Measurements from ENCODE around the gene EPS8. TPM values are rescaled to one million over a fixed set of nuclear protein-coding genes. Genes with fewer than 3 reads are reported as not detected.

EPS8 gene
- polyA plus RNA-seq, 1 of the 3 experiments (the other 2 are of a cell fraction), result 19.8 TPM

DNA sequence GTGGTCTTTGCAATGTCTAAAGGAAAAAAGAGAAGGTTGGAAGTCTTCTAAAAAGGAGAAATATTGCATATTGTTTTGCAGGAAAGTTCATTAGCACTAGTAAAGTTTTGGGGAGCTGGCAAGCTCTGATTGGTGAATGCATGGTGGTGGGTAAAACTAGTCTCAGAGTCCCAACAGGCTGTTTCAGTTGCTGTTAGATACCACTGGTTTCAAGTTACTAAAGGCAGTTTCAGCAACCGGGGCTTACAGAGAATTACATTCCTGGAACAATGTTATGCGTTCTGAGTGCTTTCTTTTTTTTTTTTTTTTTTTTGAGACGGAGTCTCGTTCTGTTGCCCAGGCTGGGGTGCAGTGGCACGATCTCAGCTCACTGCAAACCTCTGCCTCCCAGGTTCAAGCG lies 208.2 kb downstream of the EPS8 start:
- no peaks in the 10 kb centered on the region for H3K79me2 ChIP-seq (ENCODE audit: insufficient read depth)
- no peak overlapping the region for H3K27ac ChIP-seq (ENCODE audit: low read depth in 2 of 2, low read length in 1 of 2)
- H3K27me3 ChIP-seq (ENCODE audit: insufficient read depth), result no peaks in the 10 kb centered on the region
- no peaks in the 10 kb centered on the region for H3K36me3 ChIP-seq (replicated peaks in 1 of 2; ENCODE audit: control insufficient read depth in 1 of 2, insufficient read depth in 2 of 2, low read length in 1 of 2)
- H3K4me2 ChIP-seq, result no peak overlapping the region
- no peaks in the 10 kb centered on the region for H3F3A ChIP-seq (replicated peaks; ENCODE audit: insufficient read depth)
- H4K20me1 ChIP-seq (ENCODE audit: insufficient read depth), result no peaks in the 10 kb centered on the region
- no peak overlapping the region for H3K9ac ChIP-seq
- ChIA-PET CTCF (interaction anchor here (0.7 kb wide), 1 partner anchor 360 kb away, joined by 3 read pairs; the partner anchor contains the start of gene RERG), POLR2A (no interaction called here)
- no peaks in the 10 kb centered on the region for H3K9me2 ChIP-seq
- WGBS (ENCODE audit: low lambda C conversion rate), result 81% methylated on average over 6 of the region's 6 CpGs
- no peaks in the 10 kb centered on the region for H3K9me3 ChIP-seq
- no peak for DNase-seq
- TF ChIP-seq, protein P1, sequence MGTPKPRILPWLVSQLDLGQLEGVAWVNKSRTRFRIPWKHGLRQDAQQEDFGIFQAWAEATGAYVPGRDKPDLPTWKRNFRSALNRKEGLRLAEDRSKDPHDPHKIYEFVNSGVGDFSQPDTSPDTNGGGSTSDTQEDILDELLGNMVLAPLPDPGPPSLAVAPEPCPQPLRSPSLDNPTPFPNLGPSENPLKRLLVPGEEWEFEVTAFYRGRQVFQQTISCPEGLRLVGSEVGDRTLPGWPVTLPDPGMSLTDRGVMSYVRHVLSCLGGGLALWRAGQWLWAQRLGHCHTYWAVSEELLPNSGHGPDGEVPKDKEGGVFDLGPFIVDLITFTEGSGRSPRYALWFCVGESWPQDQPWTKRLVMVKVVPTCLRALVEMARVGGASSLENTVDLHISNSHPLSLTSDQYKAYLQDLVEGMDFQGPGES (IDR thresholded peaks at IDR 0.05; ENCODE audit: low read depth, low read length), result no peak
- TF ChIP-seq TEAD4 (IDR thresholded peaks at IDR 0.05; ENCODE audit: borderline replicate concordance, insufficient read depth) (no peak), RCOR1 (IDR thresholded peaks at IDR 0.05; ENCODE audit: low read length) (no peak), TCF12 (IDR thresholded peaks at IDR 0.05) (no peak), FOXM1 (IDR thresholded peaks at IDR 0.05; ENCODE audit: low read depth) (no peak), TAF1 (IDR thresholded peaks at IDR 0.05; ENCODE audit: borderline replicate concordance, low read depth, low read length) (no peak), NFIC (IDR thresholded peaks at IDR 0.05; ENCODE audit: borderline replicate concordance) (no peak), NRF1 (IDR thresholded peaks at IDR 0.05; ENCODE audit: low read depth, low read length) (no peak), MEF2A (IDR thresholded peaks at IDR 0.05; ENCODE audit: borderline replicate concordance, low read depth) (no peak)
- TF ChIP-seq, protein P2, sequence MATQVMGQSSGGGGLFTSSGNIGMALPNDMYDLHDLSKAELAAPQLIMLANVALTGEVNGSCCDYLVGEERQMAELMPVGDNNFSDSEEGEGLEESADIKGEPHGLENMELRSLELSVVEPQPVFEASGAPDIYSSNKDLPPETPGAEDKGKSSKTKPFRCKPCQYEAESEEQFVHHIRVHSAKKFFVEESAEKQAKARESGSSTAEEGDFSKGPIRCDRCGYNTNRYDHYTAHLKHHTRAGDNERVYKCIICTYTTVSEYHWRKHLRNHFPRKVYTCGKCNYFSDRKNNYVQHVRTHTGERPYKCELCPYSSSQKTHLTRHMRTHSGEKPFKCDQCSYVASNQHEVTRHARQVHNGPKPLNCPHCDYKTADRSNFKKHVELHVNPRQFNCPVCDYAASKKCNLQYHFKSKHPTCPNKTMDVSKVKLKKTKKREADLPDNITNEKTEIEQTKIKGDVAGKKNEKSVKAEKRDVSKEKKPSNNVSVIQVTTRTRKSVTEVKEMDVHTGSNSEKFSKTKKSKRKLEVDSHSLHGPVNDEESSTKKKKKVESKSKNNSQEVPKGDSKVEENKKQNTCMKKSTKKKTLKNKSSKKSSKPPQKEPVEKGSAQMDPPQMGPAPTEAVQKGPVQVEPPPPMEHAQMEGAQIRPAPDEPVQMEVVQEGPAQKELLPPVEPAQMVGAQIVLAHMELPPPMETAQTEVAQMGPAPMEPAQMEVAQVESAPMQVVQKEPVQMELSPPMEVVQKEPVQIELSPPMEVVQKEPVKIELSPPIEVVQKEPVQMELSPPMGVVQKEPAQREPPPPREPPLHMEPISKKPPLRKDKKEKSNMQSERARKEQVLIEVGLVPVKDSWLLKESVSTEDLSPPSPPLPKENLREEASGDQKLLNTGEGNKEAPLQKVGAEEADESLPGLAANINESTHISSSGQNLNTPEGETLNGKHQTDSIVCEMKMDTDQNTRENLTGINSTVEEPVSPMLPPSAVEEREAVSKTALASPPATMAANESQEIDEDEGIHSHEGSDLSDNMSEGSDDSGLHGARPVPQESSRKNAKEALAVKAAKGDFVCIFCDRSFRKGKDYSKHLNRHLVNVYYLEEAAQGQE (IDR thresholded peaks at IDR 0.05; ENCODE audit: low read depth, low read length), result no peak
- H2AFZ ChIP-seq (ENCODE audit: low read depth), result no peak overlapping the region
- no peaks in the 10 kb centered on the region for H3K4me1 ChIP-seq (ENCODE audit: control insufficient read depth in 1 of 2, insufficient read depth in 2 of 2, low read depth in 1 of 2, low read length in 1 of 2)
- no peak overlapping the region for H3K4me3 ChIP-seq (ENCODE audit: low read depth in 2 of 2, low read length in 1 of 2)

DNA sequence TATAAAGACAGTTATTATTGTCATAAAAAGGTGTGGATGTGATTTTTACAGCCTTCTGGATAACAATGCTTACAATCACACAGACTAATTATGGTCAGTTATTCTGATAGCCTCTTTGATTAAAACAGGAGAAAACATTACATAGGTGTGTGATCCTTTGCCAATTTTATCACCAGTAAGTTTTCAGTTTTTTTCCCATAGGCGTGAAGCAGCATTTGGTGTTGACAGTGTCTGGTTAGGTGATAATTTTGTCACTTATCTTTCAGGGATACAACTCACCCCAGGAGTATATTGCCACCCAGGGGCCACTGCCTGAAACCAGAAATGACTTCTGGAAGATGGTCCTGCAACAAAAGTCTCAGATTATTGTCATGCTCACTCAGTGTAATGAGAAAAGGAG lies 208.8 kb downstream of the EPS8 start:
- no peak overlapping the region for H2AFZ ChIP-seq (ENCODE audit: low read depth)
- ChIA-PET POLR2A (no interaction called here), CTCF (no interaction called here)
- no peaks in the 10 kb centered on the region for H4K20me1 ChIP-seq (ENCODE audit: insufficient read depth)
- H3K9me2 ChIP-seq, result no peaks in the 10 kb centered on the region
- TF ChIP-seq, protein P3, sequence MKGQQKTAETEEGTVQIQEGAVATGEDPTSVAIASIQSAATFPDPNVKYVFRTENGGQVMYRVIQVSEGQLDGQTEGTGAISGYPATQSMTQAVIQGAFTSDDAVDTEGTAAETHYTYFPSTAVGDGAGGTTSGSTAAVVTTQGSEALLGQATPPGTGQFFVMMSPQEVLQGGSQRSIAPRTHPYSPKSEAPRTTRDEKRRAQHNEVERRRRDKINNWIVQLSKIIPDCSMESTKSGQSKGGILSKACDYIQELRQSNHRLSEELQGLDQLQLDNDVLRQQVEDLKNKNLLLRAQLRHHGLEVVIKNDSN (IDR thresholded peaks at IDR 0.05; ENCODE audit: borderline replicate concordance, low read depth), result no peak
- TF ChIP-seq RXRA (IDR thresholded peaks at IDR 0.05; ENCODE audit: borderline replicate concordance, low read depth), result no peak
- TF ChIP-seq, protein P4, sequence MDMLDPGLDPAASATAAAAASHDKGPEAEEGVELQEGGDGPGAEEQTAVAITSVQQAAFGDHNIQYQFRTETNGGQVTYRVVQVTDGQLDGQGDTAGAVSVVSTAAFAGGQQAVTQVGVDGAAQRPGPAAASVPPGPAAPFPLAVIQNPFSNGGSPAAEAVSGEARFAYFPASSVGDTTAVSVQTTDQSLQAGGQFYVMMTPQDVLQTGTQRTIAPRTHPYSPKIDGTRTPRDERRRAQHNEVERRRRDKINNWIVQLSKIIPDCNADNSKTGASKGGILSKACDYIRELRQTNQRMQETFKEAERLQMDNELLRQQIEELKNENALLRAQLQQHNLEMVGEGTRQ (IDR thresholded peaks at IDR 0.05; ENCODE audit: borderline replicate concordance, low read depth, low read length), result no peak
- no peak for TF ChIP-seq TCF12 (IDR thresholded peaks at IDR 0.05)
- no peak for TF ChIP-seq FOSL2 (IDR thresholded peaks at IDR 0.05; ENCODE audit: borderline replicate concordance, low read depth)
- no peak for TF ChIP-seq TAF1 (IDR thresholded peaks at IDR 0.05; ENCODE audit: borderline replicate concordance, low read depth, low read length)
- TF ChIP-seq, protein P1 (IDR thresholded peaks at IDR 0.05; ENCODE audit: low read depth, low read length), result no peak
- TF ChIP-seq MXI1 (IDR thresholded peaks at IDR 0.05; ENCODE audit: low read depth, low read length), result no peak
- TF ChIP-seq MEF2A (IDR thresholded peaks at IDR 0.05; ENCODE audit: borderline replicate concordance, low read depth), result no peak
- no peaks in the 10 kb centered on the region for H3K27me3 ChIP-seq (ENCODE audit: insufficient read depth)
- no peaks in the 10 kb centered on the region for H3K9me3 ChIP-seq
- no peaks in the 10 kb centered on the region for H3K4me1 ChIP-seq (ENCODE audit: control insufficient read depth in 1 of 2, insufficient read depth in 2 of 2, low read depth in 1 of 2, low read length in 1 of 2)
- DNase-seq, result no peak
- H3K27ac ChIP-seq (ENCODE audit: low read depth in 2 of 2, low read length in 1 of 2), result no peak overlapping the region
- no peak overlapping the region for H3K4me2 ChIP-seq
- H3K36me3 ChIP-seq (replicated peaks in 1 of 2; ENCODE audit: control insufficient read depth in 1 of 2, insufficient read depth in 2 of 2, low read length in 1 of 2), result no peaks in the 10 kb centered on the region
- 83% methylated on average over 1 of the region's 1 CpG for WGBS (ENCODE audit: low lambda C conversion rate)
- no peak overlapping the region for H3K4me3 ChIP-seq (ENCODE audit: low read depth in 2 of 2, low read length in 1 of 2)
- no peaks in the 10 kb centered on the region for H3F3A ChIP-seq (replicated peaks; ENCODE audit: insufficient read depth)
- no peaks in the 10 kb centered on the region for H3K79me2 ChIP-seq (ENCODE audit: insufficient read depth)
- no peak overlapping the region for H3K9ac ChIP-seq

All from SK-N-SH (cell line).